ENCODE data around the gene TGIF2. TPM values are rescaled to one million over a fixed set of nuclear protein-coding genes. Genes with fewer than 3 reads are reported as not detected.

The TGIF2 gene
- total and polyA plus RNA-seq, 2 donors from 2014 or later: 11.0 to 15.3 TPM

- Histone ChIP-seq H3K4me1 (ENCODE audit: control insufficient read depth in 2 of 3, insufficient read depth in 2 of 3, low read depth in 1 of 3, low read length in 3 of 3) (peaks cover 0 to 5% (median 0%) of the 10 kb centered on the region in 3 donors), H3K27me3 (ENCODE audit: control insufficient read depth, insufficient read depth, low read length) (no peaks in the 10 kb centered on the region), H3K36me3 (ENCODE audit: control insufficient read depth in 2 of 3, insufficient read depth in 3 of 3, low read length in 3 of 3) (peaks cover 3 to 14% (median 9%) of the 10 kb centered on the region in 3 donors), H3K9ac (ENCODE audit: low read length in 3 of 3) (no peak overlapping the region), H3K4me3 (ENCODE audit: low read length in 3 of 3) (no peak overlapping the region), H3K27ac (ENCODE audit: low read depth in 2 of 2, low read length in 2 of 2) (no peak overlapping the region), H3K9me3 (ENCODE audit: control insufficient read depth in 2 of 3, insufficient read depth in 1 of 3, low read length in 3 of 3) (no peaks in the 10 kb centered on the region)
- FAIRE-seq: no peak
- intact Hi-C loops (cut with DNase I): no loop called here
- no peak for DNase-seq
- no peak for TF ChIP-seq CTCF (IDR thresholded peaks at IDR 0.05; ENCODE audit: borderline replicate concordance, extremely low read depth, insufficient read depth)
Measured at GRCh38 chr20:36585410-36586125, 12.2 kb downstream of the TGIF2 start.

GRCh38 chr20:36587388-36588070 is 14.1 kb downstream of the TGIF2 start:
- H3K9ac ChIP-seq (ENCODE audit: low read length in 3 of 3): no peak overlapping the region
- H3K27ac ChIP-seq (ENCODE audit: low read depth in 2 of 2, low read length in 2 of 2): no peak overlapping the region
- H3K36me3 ChIP-seq (ENCODE audit: control insufficient read depth in 2 of 3, insufficient read depth in 3 of 3, low read length in 3 of 3): peaks cover 3 to 4% (median 4%) of the 10 kb centered on the region in 3 donors
- no peak for FAIRE-seq
- H3K4me3 ChIP-seq (ENCODE audit: low read length in 3 of 3): no peak overlapping the region
- H3K9me3 ChIP-seq (ENCODE audit: control insufficient read depth in 2 of 3, insufficient read depth in 1 of 3, low read length in 3 of 3): no peaks in the 10 kb centered on the region
- no peak for DNase-seq
- intact Hi-C loops (cut with DNase I): no loop called here
- no peak for TF ChIP-seq CTCF (IDR thresholded peaks at IDR 0.05; ENCODE audit: borderline replicate concordance, extremely low read depth, insufficient read depth)
- peaks cover 0 to 2% (median 0%) of the 10 kb centered on the region in 3 donors for H3K4me1 ChIP-seq (ENCODE audit: control insufficient read depth in 2 of 3, insufficient read depth in 2 of 3, low read depth in 1 of 3, low read length in 3 of 3)
- H3K27me3 ChIP-seq (ENCODE audit: control insufficient read depth, insufficient read depth, low read length): no peaks in the 10 kb centered on the region

GRCh38 chr20:36591281-36591680 is 17.9 kb downstream of the TGIF2 start:
- intact Hi-C loops (cut with DNase I): no loop called here
- DNase-seq: no peak

More at GRCh38 chr20:36591281-36591680, 17.9 kb downstream of the TGIF2 start:
- no peak overlapping the region for H3K27ac ChIP-seq (ENCODE audit: low read depth in 2 of 2, low read length in 2 of 2)
- H3K36me3 ChIP-seq (ENCODE audit: control insufficient read depth in 2 of 3, insufficient read depth in 3 of 3, low read length in 3 of 3): peaks cover 0 to 4% (median 0%) of the 10 kb centered on the region in 3 donors
- TF ChIP-seq CTCF (IDR thresholded peaks at IDR 0.05; ENCODE audit: borderline replicate concordance, extremely low read depth, insufficient read depth): no peak
- no peaks in the 10 kb centered on the region for H3K27me3 ChIP-seq (ENCODE audit: control insufficient read depth, insufficient read depth, low read length)
- H3K9me3 ChIP-seq (ENCODE audit: control insufficient read depth in 2 of 3, insufficient read depth in 1 of 3, low read length in 3 of 3): no peaks in the 10 kb centered on the region
- H3K9ac ChIP-seq (ENCODE audit: low read length in 3 of 3): no peak overlapping the region
- H3K4me3 ChIP-seq (ENCODE audit: low read length in 3 of 3): no peak overlapping the region
- FAIRE-seq: no peak
- peaks cover 0 to 2% (median 0%) of the 10 kb centered on the region in 3 donors for H3K4me1 ChIP-seq (ENCODE audit: control insufficient read depth in 2 of 3, insufficient read depth in 2 of 3, low read depth in 1 of 3, low read length in 3 of 3)
